Tibial artery (tissue), 4 donors: Measurements from ENCODE around the gene AGPS.
"Not testable (repeated sequence)": the region's sequence is repeated elsewhere in the genome, so short reads cannot be mapped to it uniquely, and the experiment has no call there.

Experiments used
- DNase-seq, 2 donors: peaks; one replicate each; pipeline ENCODE4 v3.0.0-alpha.2; 2019
- H3K27ac ChIP-seq, 2 donors: fragments of 200-600 bp; sonication (generic) in 1 of 2; 1 replicate in 1 of 2; 2 replicates in 1 of 2; pipeline ENCODE4 v1.5.1; 2018 to 2019; ENCODE audit warnings: mild to moderate bottlenecking in 1 of 2
- H3K27me3 ChIP-seq, 2 donors: fragments of 200-600 bp; sonication (generic) in 1 of 2; one replicate each; pipeline versions ENCODE4 v1.5.1 to v1.6.0; 2016 to 2019
- H3K36me3 ChIP-seq, 3 donors: fragments of 200-600 bp; sonication (generic) in 2 of 3; one replicate each; pipeline ENCODE4 v1.5.1; 2016 to 2019; ENCODE audit warnings: mild to moderate bottlenecking in 2 of 3
- H3K4me1 ChIP-seq, 4 donors: fragments of 200-600 bp; sonication (generic) in 2 of 4; 1 replicate in 3 of 4; 2 replicates in 1 of 4; pipeline ENCODE4 v1.5.1; 2016 to 2019
- H3K4me3 ChIP-seq, 2 donors: fragments of 200-600 bp; sonication (generic) in 1 of 2; 1 replicate in 1 of 2; 2 replicates in 1 of 2; pipeline ENCODE4 v1.5.1; 2018 to 2019; ENCODE audit warnings: mild to moderate bottlenecking in 2 of 2
- H3K9me3 ChIP-seq, 3 donors: fragments of 200-600 bp; sonication (generic) in 1 of 3; one replicate each; pipeline ENCODE4 v1.5.1; 2016 to 2019
- intact Hi-C: fragments of 100-400 bp; cut with DNase I; formaldehyde crosslinking; loops from one replicate; pipeline ENCODE4 v1.15.0; 2023; ENCODE audit warnings: low total_unique reads
- TF ChIP-seq, protein P1 (sequence below), 2 experiments: fragments of 200-600 bp in 1 of 2; fragments of 450-650 bp in 1 of 2; IDR thresholded peaks; one replicate each; pipeline ENCODE4 v1.5.1; 2017 to 2019; ENCODE audit warnings: antibody characterized with exemption in 2 of 2, mild to moderate bottlenecking in 1 of 2, moderate library complexity in 1 of 2

AGPS gene

DNA sequence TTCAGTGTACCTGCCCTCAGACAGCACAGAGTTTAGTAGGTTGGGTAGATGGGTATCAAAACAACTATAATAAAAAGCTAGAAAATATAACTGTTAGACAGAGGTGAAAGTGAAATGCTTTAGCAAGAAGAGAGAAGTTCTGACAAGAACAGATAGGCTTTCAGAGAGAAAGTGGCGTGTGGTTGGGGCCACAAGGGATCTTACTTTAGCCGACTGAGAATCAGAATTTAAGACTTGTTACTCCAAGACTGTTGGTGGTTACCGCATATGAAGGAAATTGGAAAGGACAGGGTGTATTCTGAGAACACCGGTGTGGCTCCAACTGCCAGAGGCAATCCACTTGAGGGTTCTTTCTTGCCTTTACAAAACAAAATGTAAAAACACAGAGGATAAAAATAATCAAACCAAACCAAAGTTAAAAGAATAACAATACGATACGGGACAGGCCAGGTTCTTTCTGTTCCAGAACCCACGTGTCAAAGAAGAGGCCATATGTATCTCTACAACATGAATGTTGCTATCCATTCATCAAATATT lies 44.4 kb upstream of the AGPS start:
- no peak overlapping the region for H3K27ac ChIP-seq
- H3K36me3 ChIP-seq: no peaks in the 10 kb centered on the region
- TF ChIP-seq, protein P1, sequence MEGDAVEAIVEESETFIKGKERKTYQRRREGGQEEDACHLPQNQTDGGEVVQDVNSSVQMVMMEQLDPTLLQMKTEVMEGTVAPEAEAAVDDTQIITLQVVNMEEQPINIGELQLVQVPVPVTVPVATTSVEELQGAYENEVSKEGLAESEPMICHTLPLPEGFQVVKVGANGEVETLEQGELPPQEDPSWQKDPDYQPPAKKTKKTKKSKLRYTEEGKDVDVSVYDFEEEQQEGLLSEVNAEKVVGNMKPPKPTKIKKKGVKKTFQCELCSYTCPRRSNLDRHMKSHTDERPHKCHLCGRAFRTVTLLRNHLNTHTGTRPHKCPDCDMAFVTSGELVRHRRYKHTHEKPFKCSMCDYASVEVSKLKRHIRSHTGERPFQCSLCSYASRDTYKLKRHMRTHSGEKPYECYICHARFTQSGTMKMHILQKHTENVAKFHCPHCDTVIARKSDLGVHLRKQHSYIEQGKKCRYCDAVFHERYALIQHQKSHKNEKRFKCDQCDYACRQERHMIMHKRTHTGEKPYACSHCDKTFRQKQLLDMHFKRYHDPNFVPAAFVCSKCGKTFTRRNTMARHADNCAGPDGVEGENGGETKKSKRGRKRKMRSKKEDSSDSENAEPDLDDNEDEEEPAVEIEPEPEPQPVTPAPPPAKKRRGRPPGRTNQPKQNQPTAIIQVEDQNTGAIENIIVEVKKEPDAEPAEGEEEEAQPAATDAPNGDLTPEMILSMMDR (IDR thresholded peaks at IDR 0.05): no peak
- no peak for DNase-seq
- peaks cover 0 to 15% (median 3%) of the 10 kb centered on the region in 4 donors for H3K4me1 ChIP-seq
- no peak overlapping the region for H3K4me3 ChIP-seq
- no peaks in the 10 kb centered on the region for H3K27me3 ChIP-seq
- H3K9me3 ChIP-seq: no peaks in the 10 kb centered on the region
- intact Hi-C loops: no loop called here

DNA sequence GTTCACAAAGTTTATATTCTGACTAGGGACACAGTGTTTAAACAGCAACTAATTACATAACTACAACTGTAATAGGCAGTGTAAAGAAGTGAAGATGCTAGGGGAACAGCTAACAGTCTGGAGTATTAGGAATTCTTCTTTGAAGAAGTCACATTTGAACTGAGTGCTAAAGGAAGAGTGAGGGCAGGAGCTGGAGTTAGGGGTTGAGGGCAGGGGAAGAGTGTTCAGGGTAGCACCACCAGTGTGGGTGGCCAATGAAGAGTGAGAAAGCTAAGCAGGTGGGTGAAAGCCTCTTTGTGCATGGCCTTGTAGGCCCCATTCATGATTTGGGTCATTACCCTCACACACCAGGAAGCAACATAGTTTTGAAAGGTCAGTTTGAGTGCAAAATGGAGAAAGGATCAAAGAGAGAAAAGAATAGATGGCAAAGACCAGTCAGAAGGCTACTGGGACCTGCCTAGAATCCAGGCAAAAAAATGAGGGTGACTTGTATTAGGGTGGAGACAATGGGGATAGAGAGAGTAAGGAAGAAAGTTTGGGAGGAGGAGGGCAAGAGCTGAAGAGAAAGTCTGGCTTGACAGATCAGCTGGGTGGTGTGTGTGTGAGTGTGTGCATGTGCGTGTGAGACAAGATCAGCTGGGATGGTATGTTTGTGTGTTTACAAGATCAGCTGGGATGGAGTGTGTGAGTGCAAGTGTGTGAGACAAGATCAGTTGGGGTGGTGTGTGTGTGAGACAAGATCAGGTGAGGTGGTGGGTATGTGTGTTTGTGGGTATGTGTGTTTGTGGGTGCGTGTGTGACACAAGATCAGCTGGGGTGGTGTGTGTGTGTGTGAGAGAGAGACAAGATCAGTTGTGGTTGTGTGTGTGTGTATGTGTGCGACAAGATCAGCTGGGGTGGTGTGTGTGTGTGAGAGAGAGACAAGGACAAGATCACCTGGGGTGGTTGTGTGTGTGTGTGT lies 43.6 kb upstream of the AGPS start:
- TF ChIP-seq, protein P1 (IDR thresholded peaks at IDR 0.05): no peak
- Histone ChIP-seq H3K27ac (no peak overlapping the region), H3K9me3 (no peaks in the 10 kb centered on the region), H3K4me3 (no peak overlapping the region), H3K4me1 (peaks cover 0 to 19% (median 4%) of the 10 kb centered on the region in 4 donors), H3K36me3 (no peaks in the 10 kb centered on the region), H3K27me3 (no peaks in the 10 kb centered on the region)
- intact Hi-C loops: no loop called here
- no peak for DNase-seq

DNA sequence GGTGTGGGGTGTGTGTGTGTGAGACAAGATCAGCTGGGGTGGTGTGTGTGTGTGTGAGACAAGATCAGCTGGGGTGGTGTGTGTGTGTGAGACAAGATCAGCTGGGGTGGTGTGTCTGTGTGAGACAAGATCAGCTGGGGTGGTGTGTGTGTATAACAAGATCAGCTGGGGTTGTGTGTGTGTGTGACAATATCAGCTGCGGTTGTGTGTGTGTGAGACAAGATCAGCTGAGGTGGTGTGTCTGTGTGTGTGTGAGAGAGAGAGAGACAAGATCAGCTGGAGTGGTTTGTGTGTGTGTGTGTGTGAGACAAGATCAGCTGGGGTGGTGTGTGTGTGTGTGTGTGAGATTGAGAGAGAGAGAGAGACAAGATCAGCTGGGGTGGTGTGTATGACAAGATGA lies 41.9 kb upstream of the AGPS start:
- DNase-seq, H3K9me3 ChIP-seq, H3K27ac ChIP-seq, H3K27me3 ChIP-seq, H3K36me3 ChIP-seq, H3K4me3 ChIP-seq, intact Hi-C loops: not testable (repeated sequence)
- peaks cover 0 to 19% (median 4%) of the 10 kb centered on the region in 4 donors for H3K4me1 ChIP-seq

DNA sequence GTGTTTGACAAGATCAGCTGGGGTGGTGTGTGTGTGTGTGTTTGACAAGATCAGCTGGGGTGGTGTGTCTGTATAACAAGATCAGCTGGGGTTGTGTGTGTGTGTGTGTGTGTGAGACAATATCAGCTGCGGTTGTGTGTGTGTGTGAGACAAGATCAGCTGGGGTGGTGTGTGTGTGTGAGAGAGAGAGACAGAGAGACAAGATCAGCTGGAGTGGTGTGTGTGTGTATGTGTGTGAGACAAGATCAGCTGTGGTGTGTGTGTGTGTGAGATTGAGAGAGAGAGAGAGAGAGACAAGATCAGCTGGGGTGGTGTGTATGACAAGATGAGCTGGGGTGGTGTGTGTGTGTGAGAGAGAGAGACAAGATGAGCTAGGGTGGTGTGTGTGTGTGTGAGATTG lies 41.5 kb upstream of the AGPS start:
- H3K27me3 ChIP-seq, intact Hi-C loops, DNase-seq, H3K4me3 ChIP-seq, H3K36me3 ChIP-seq, H3K27ac ChIP-seq, H3K9me3 ChIP-seq: not testable (repeated sequence)
- H3K4me1 ChIP-seq: peaks cover 0 to 19% (median 4%) of the 10 kb centered on the region in 4 donors

DNA sequence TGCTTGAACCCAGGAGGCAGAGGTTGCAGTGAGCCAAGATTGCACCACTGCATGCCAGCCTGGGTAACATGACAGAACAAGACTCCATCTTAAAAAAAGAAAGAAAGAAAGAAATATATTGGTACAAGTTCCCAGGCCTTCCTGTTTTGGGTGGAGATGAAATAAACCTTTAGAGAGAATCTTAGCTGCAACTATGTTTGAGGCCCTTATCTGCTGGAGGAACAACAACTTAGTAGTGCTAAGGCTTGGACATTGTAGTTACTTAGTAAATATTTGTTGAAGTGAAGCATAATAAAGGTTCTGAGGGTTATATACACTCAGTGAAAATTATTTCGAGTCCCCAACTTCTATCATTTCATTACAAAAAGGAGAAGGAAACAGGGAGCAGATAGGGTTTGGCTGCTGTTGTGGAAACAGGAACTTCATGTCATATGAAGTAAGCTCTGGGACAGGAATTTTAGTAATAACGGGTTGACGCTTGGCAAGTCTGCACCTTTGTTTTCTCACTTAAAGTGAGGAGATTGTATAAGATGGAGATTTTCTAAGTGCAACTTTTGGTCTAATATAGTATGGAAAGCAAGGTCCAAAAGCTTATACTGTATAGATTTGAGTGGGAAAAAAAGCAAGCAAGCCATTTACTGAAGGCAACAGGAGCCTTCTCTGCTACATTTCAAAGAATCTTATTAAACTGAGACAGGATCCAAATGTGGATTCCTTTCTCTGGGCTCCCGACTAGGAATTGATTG lies 40.0 kb upstream of the AGPS start:
- no peak for DNase-seq
- Histone ChIP-seq H3K27me3 (no peaks in the 10 kb centered on the region), H3K4me3 (no peak overlapping the region), H3K9me3 (no peaks in the 10 kb centered on the region), H3K4me1 (peaks cover 0 to 19% (median 4%) of the 10 kb centered on the region in 4 donors), H3K27ac (peak overlapping the region; percentile 38 to 55), H3K36me3 (no peaks in the 10 kb centered on the region)
- TF ChIP-seq, protein P1 (IDR thresholded peaks at IDR 0.05): no peak
- intact Hi-C loops: no loop called here

DNA sequence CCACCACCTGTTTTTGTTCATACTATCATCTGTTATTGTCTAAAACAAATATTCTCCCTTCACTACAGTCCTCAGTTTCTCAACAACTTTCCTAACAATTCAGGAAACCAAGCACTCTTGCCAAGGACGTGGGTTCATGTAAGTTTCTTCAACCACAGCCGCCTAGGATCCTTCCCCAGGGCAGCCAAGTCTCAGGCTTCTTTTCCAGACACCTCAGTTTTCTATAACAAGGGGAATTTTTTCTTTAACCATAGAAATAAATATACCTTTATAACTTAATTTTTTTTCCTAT lies 39.4 kb upstream of the AGPS start:
- intact Hi-C loops: no loop called here
- no peaks in the 10 kb centered on the region for H3K9me3 ChIP-seq
- H3K4me3 ChIP-seq: no peak overlapping the region
- TF ChIP-seq, protein P1 (IDR thresholded peaks at IDR 0.05): no peak
- H3K36me3 ChIP-seq: no peaks in the 10 kb centered on the region
- peak overlapping the region; percentile 38 to 55 for H3K27ac ChIP-seq
- H3K27me3 ChIP-seq: no peaks in the 10 kb centered on the region
- DNase-seq: no peak
- peaks cover 0 to 19% (median 4%) of the 10 kb centered on the region in 4 donors for H3K4me1 ChIP-seq

DNA sequence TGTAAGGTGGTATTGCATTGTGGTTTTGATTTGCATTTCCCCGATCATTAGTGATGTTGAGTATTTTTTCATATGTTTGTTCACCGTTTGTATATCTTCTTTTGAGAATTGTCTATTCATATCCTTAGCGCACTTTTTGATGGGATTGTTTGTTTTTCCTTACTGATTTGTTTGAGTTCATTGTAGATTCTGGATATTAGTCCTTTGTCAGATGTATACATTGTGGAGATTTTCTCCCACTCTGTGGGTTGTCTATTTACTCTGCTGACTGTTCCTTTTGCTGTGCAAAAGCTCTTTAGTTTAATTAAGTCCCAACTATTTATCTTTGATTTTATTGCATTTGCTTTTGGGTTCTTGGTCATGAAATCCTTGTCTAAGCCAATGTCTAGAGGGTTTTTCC lies 38.0 kb upstream of the AGPS start:
- intact Hi-C loops, H3K27me3 ChIP-seq, H3K4me3 ChIP-seq, DNase-seq, H3K9me3 ChIP-seq, H3K27ac ChIP-seq, H3K36me3 ChIP-seq: not testable (repeated sequence)
- peaks cover 0 to 24% (median 4%) of the 10 kb centered on the region in 4 donors for H3K4me1 ChIP-seq
